GM21529 (cell line): ENCODE measurements around the gene CACNA1D.
"Not testable (repeated sequence)": the region's sequence is repeated elsewhere in the genome, so short reads cannot be mapped to it uniquely, and the experiment has no call there.

Source experiments
- ATAC-seq: cut with Tn5 transposase; IDR thresholded peaks from one replicate; pipeline ENCODE4 v1.9.1; 2021; ENCODE audit not compliant: unreplicated experiment

Gene CACNA1D

DNA sequence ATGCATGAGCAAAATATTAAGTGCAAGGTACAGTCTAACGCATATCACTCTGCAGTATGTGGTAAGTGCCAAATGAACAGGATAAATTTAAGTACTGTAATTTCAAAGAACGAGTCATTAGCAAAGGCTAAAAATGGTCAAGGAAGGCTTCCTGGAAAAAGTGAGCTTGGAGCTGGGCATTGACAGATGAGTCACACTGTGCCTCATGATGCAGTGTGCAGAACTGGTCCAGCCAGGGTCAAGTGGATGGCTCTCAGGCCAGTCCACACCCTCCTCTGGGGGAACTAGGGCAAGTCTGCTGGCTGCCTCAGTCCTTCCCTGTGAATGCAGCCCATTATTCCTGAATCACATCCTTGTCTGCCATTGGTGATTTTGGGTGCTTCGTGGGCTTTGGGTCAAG lies 76.3 kb downstream of the CACNA1D start:
- ATAC-seq: no peak

DNA sequence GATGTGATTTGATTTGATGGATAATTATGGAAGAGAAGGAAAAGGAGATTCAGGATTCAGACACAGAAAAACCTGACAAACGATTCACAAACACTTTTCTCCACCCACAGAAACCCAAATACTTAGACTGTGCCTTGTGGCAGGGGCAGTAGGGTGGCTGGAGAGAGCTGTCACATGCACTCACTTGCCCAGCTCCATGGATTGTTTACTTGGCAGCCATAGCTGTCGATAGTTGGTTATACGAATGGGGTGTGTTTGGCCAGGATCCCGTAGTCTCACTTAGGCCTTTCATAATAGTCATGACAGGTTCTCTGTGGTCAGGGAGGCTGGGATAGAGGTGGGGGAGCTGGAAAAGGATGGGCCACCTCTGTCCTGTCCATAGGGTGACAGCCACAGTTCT lies 76.9 kb downstream of the CACNA1D start:
- ATAC-seq: no peak

DNA sequence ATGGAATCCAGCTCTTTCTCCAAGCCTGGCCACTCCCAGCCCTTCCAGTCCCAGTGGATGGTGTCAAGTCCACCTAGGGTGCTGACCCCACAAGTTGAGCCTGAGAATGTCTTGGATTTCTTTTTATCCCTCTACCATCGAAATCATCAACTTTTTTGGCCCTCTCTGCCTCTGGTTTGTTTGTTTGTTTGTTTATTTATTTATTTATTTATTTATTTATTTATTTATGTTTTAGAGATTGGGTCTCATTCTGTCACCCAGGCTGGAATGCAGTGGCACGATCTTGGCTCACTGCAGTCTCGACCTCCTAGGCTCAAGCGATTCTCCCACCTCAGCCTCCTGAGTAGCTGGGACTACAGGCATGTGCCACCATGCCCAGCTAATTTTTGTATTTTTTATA lies 77.8 kb downstream of the CACNA1D start:
- ATAC-seq: not testable (repeated sequence)

DNA sequence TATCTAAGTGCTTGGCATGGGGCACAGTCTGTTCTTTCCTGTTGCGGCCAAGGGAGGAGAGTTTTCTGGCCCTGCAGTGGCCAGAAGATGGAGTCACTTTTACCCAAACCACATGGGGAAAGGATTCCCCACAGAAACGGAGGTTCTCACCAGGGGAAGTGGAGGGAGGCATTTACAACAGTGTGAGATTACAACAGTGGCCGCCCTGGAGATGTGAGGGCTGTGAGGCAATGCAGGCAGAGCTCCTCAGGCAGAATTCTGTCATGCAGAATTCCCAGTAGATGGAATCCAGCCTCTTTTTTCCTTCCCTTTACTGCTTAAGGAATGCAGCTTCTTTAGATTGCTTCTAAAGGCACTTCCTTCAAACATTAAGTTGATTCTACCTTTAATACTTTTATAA lies 83.1 kb downstream of the CACNA1D start:
- ATAC-seq: no peak

DNA sequence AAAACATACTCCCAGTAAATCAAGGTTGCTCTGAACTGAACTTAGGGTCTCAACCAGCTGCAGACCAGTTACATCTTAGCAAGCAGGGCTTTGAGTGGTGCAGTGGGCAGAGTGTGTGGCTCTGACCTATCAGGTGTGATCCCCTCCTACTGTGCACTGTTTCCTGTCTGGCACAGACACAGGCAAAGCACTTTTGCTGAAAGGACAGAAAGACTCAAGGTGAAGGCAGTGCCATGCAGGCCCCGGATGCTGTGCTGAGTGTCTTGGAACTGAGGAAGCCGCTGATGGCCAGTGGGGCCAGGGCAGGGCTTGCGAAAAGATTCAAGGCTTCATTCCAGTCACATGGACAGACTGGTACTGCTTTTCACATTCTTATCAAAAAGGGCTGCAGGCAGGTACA lies 85.2 kb downstream of the CACNA1D start:
- ATAC-seq: no peak

DNA sequence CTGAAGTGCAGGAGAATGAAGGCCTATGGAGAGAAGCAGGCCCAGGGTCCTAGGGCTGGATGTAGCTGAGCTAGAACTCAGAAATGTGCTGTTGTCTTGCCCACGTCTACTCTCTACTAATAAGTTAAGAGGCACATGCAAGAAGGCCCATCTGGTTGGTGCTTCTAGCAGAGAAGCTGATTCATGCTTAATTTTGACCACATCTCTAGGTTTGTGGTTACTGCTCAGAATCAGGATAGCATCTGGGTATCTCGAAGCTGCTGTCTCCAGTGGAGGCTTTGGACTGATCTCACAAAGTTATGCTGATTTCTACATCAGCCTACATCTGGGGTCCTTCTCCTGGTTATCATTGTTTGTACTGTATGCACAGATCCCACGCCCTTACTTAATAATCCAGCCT lies 87.3 kb downstream of the CACNA1D start:
- ATAC-seq: no peak

DNA sequence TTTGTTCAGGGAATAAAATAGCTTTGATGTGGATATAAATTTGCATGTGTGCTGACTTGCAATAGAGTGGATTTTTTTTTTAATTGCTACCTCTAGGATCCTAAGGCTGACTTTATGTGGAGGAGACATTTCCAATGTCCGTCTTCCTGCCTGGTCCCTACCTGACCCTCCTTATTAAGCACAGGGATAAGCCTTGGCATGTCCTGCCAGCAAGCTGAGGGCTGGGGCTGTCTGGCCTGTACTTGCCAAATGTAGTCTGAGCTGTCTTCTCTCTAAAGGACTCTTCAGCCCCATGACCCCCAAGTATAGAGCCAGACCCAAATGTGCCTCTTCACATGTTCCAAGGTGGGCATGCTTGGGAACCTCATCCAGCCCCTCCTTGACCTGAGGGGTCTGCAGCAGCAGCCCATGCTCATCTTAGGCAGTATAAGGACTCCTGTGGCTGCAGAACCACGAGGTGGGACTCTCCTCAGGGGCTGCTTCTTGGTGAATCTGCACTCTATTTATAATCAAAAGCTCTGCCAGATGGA lies 88.8 kb downstream of the CACNA1D start:
- ATAC-seq: no peak

DNA sequence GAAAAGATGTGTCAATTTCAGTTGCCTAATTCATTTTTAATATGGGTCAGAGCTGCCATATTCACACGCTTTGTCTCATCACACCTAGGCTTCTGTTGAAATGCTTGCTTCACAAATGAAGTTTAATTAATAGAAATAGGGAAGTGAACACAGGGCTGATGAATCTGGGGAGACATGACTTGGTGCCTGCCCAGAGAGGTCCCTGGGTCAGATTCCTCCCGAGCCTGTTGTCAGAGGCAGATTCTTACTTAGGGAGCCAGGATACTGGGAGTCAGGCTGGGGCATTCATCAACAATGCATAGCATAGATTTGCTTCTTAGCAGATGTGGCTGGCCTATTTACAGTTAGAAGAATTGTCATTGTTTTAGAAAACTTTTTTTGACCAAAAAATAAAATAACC lies 90.6 kb downstream of the CACNA1D start:
- no peak for ATAC-seq

DNA sequence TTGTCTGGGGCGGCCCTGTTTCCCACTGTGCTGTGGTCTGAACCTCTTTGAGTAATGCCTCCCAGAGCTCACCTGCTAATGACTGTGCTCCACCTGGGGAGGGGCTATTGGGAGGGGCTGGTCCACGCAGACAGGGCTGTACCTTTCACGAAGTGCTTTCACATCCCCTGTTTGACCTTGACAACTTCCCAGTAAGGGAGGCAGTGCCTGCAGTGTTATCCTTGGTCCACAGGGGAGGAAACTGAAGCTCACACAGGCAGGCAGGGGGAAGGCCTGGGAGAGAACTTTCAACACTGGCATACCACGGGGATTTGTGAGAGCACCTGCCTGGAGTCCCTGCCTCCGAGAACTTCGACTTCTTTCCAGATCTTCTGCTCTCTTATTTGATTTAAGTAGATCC lies 91.2 kb downstream of the CACNA1D start:
- no peak for ATAC-seq

DNA sequence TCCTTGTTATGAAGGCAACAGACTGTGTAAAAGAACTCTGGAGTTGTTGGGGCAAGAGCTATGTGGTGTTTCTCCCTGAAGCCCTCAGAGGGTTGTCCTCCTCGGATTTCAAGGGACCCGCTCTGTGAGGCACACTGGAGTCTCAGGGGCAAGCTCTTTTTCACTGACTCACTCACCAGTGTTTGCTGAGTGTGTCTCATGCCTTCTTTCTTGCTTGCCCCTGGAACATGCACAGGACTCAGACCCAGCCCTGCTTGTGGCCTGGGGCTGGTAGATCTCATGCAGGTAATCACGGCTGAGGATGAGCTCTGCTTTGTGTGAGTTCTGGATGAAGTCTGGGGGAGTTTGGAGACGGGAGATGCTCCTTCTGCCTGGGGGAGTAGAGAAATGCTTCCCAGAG lies 93.7 kb downstream of the CACNA1D start:
- ATAC-seq: no peak

DNA sequence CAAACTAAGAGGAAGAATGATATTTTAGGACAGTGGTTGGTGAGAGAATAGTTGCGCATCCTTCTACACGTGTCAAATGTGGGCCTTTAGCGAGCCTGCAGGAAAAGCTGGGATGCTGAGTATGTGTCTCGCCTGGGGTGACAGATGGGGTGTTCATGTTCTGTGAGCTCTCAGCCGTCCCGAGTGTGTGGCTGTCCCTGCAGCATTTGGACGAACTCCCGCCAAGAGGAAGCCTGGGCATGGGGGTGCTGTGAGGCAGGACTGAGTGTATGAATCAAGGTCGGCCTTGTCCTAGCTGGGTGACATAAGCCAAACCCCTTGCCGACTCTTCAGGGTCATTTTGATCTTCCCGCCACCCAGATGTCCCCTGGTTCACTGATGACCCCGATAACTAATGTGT lies 94.8 kb downstream of the CACNA1D start:
- ATAC-seq: no peak

DNA sequence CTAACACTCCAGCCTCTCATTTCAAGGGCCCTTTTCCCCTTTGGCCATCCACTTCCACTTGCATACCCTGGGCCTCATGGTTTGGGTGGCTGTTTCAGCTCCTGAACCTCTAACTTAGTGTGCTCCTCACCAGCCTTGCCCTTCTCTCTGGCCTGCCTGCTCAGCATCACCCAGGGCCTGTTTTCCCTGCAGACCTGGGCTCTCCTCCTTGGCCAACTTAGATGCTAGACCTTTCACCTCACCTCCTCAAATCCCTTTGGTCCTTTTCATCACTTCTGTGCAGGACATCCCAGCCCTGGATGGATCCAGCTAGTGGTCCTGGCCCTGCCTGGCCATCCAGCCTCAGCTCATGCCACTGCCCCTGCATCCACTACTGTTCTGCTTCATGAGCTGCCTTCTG lies 95.4 kb downstream of the CACNA1D start:
- no peak for ATAC-seq

DNA sequence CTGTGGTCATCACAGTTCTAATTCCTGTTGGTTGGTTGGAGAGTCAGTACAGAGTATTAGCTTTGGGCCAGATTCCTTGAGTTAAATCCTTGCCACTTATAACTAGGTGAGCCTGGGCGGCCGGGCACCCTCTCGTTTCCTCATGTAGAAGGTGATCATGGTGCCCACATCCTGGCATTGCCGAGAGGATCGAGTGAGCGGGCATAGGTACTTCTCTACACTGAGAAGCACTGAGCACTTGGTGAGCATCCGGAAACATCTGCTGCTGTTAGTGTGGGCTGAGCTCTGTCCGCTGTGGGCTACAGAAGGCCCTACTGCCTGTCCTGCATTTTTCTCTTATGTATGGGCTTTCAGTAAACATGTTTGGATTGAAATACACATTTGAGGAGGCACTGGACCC lies 96.2 kb downstream of the CACNA1D start:
- ATAC-seq: no peak

DNA sequence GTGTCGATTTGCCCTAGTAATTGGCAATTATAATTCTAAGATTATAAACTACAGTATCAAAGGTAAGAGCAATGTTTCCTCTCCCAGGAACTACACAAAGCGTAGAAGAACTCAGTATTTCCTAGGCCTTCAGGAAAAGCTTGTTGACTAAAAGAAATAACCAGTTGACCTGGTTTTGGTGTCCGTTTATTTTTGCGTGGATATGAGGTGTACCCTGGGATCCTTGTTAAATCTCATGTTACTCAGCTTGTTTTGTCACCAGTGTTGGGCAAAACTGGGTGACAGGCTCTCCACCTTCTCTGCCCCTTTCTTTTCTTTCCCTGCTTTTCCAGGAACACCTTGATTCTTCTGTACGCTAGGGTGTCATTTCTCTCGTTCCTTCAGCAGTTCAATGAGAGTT lies 97.2 kb downstream of the CACNA1D start:
- no peak for ATAC-seq

DNA sequence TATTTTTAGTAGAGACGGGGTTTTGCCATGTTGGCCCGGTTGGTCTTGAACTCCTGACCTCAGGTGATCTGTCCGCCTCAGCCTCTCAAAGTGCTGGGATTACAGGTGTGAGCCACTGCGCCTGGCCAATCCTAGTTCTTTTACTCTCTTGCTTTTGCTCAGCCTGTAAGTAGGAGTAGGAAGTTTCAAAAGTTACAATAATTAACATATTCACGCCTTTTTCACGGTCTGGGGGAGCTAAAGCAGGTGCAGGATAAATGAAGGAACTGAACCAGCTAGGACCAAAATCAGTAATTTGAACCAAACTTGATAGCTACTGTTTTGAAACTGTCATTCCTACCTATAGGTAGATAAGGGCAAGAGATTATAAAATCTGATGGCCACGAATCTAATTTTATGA lies 98.5 kb downstream of the CACNA1D start:
- ATAC-seq: no peak

DNA sequence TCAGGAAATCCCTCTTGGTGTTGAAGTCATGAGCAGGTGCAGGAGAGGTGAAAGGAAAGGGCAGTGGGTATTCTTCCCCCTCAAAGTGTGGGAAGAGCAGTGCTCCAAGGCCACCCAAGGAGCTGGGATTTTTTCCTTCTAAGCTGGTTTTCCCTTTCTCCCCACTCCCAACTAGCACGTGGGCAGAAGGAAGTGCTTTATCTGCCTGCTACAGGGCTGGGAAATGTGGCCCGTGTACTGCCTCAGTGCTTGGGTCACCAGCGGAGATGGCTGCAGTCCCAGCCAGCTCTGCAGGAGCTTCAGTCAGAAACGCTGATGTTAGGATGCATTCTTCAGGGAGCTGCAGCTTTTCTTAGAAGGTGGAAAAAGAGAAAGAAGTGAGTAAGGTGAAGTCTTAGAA lies 99.2 kb downstream of the CACNA1D start:
- no peak for ATAC-seq

DNA sequence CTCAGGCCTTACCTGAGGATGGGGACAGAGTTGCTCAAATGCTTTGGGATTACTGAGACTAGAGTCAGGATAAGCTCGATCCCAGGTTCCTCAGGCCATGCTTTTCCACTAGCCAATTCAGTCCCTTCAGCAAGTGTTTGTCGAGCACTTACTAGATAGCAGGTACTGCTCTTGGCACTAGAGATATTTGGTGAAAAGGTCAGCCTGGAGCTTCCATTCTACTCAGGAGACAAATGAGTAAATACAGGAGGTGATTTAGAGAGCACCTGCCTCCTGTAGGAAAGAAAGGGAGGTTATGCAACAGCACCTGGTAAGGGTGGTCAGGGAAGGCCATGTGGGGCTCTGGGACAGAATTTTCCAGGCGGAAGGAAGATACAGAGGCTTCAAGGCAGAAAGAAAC lies 99.9 kb downstream of the CACNA1D start:
- ATAC-seq: no peak

DNA sequence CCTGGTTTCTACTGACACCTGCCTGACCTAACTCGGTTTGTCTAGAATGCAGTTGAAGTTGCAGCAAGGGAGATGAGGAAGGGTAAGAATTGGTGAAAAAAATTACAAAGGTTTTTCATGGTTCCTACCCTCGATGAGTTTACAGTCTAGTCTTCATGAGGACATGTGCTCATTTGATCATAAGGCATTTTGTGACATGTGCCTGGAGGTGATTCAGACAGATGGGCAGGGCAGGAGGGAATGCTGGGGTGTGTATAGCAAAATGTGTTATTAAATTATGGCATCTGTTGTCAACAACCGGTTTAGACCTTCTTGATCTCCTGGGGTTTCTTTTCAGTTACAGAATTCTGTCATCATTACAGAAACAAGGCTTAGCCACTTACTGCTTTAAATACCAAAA lies 101.2 kb downstream of the CACNA1D start:
- ATAC-seq: no peak

DNA sequence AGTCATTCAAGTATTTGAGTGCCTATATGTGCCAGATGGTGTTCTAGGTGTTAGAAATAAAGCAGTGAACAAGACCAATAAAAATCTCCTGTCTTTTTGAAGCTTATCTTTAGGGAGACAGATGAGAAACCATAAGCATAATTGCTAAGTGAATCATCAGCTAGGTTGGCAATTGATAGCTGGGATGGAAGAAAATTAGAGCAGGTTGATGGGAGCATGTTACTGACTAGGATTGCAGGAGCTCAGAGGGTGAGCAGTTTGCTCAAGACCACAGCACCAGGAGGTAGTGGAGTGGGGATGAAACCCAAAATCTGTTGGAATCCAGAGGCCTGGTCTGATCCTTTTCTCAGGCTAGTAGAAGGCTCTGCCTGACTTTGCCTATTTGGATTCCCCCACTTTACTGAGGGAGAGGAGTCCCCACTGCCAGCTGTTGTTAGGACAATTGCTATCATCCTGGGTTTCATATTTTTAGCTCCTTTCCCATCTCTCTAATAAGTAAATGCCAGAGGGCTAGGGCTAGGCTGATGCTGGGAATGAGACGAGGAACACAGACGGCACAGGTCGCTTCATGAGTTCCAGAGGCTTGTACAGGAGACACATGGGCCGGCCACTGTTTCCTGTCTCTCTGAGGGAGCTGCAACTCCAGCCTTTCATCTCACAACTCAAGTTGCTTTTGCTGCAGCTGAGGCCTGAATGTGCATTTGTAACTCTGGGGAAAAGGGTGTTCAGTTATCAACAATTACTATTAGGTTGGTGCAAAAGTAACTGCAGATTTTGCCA lies 102.9 kb downstream of the CACNA1D start:
- no peak for ATAC-seq

DNA sequence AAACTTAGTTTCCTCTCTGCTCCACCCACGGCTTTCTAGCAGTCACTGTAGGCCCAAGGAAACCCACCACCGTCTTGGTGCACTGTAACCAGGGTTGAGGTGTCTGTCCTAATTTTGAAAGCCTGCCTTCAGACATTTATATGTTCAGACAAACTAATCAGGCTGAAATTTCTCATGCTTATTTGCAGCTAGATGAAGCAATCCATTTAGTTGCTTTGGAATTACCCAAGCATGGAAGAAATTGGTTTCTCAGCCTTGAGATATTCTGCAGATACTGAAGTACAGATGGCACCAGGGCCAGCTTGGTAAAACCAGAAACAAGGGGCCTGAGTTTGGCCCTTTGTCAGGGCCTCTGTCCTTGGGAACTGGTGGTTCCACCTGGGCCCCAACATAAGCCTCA lies 105.4 kb downstream of the CACNA1D start:
- ATAC-seq: no peak

DNA sequence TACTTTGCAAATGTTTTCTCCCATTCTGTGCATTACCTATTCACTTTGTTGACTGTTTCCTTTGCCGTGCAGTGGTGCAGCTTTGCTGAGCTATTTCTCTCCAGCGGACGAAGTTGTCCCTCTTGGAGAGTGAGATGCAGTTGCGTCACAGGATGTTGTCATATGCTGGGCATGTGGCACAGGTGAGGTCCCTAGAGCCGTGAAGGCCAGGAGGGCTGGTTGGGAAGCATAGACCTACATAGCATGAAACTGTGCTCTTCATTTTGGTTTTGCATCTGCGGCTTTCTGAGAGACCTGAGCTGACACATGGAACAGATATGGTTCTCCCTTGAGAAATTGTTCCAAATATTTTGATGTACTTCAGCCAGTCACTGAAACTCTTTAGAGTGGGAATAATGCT lies 108.5 kb downstream of the CACNA1D start:
- ATAC-seq: no peak

DNA sequence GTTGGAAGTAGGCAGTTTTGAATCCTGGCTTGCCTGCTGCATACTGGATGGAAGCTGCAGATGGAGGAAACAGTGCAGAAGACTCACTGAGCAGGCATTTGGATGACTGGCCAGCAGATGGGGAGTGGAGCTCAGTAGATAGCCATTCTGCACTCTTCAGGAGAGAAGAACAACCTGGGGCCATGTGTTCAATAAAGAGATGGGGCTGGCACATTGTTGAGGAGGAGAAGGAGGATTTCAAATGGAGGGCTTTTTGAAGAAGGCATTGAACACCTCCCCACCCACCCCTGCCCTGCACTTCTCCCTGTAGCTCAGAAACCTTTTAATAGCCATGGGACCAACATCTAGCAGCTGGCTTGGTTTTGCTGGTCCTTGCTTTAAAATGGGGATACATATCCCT lies 109.8 kb downstream of the CACNA1D start:
- no peak for ATAC-seq

DNA sequence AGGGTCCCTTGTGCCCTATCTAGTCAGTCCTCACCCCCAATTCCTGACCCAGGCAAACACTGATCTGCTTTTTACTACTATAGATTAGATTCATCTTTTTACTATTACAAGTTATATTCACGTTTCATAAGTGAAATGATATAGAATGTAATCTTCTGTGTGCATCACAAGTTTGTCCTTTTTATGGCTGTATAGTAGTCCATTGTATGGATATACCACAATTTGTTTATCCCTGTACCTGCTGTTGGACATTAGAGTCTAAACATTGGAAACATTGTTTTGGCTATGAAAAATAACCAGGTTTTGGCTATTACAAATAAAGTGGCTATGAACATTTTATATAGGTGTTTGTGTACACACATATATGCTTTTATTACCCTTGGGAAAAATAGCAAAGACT lies 112.4 kb downstream of the CACNA1D start:
- ATAC-seq: no peak
